A549 (cell line): Measurements from ENCODE around the gene HMGCL.

ENCODE experiments used
- POLR2A ChIP-seq: IDR thresholded peaks from 2 replicates; pipeline ENCODE4 v1.6.1; 2012; ENCODE audit warnings: mild to moderate bottlenecking, low read length
- POLR2AphosphoS2 ChIP-seq: conservative IDR thresholded peaks from 2 replicates; pipeline ENCODE4 v1.6.1; 2012; ENCODE audit warnings: low read length, improper control_type of control experiment, inconsistent platforms
- TF ChIP-seq, protein P1 (sequence below): fragments of >200 bp; sonication (Bioruptor Twin); formaldehyde crosslinking; IDR thresholded peaks from 3 replicates; pipeline ENCODE4 v1.5.1; 2016

DNA sequence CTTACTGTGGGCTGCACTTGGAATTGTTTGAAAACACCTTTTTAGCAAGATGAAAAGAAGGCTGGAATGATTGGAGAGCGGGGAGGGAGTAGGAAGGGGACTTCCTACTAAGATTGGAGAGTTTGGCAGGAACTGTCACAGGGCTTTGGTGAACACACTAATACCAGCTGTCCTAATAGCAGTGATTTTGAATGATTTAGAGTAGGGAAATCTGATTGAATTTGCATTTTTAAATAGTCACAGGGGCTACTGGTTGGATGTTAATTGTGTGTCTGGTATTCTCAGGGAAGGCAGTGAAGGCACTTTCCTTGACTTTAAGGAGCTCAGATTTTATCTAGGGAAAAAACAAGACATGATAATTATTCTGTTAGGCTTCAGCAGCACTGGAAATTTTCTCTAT lies 2.5 kb upstream of the HMGCL start:
- no peak for TF ChIP-seq POLR2AphosphoS2
- TF ChIP-seq, protein P1, sequence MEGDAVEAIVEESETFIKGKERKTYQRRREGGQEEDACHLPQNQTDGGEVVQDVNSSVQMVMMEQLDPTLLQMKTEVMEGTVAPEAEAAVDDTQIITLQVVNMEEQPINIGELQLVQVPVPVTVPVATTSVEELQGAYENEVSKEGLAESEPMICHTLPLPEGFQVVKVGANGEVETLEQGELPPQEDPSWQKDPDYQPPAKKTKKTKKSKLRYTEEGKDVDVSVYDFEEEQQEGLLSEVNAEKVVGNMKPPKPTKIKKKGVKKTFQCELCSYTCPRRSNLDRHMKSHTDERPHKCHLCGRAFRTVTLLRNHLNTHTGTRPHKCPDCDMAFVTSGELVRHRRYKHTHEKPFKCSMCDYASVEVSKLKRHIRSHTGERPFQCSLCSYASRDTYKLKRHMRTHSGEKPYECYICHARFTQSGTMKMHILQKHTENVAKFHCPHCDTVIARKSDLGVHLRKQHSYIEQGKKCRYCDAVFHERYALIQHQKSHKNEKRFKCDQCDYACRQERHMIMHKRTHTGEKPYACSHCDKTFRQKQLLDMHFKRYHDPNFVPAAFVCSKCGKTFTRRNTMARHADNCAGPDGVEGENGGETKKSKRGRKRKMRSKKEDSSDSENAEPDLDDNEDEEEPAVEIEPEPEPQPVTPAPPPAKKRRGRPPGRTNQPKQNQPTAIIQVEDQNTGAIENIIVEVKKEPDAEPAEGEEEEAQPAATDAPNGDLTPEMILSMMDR: no peak
- no peak for TF ChIP-seq POLR2A
